GM12878 (cell line): ENCODE results near the gene HVCN1.

Experiments used
- CBX5 ChIP-seq: sonication (generic); IDR thresholded peaks from 2 replicates; pipeline ENCODE4 v1.6.1; 2016; ENCODE audit warnings: low read depth, moderate library complexity, mild to moderate bottlenecking, inconsistent platforms
- CREB1 ChIP-seq: IDR thresholded peaks from 2 replicates; pipeline ENCODE4 v1.6.1; 2012; ENCODE audit warnings: low read depth, mild to moderate bottlenecking, inconsistent platforms
- CTCF ChIP-seq, 3 experiments: IDR thresholded peaks in 2 of 3; conservative IDR thresholded peaks in 1 of 3; 2 replicates each; pipeline ENCODE4 v1.5.1; 2011; ENCODE audit warnings: low read depth in 3 of 3, low read length in 3 of 3, mild to moderate bottlenecking in 3 of 3, control low read depth in 2 of 3, moderate library complexity in 2 of 3, inconsistent platforms in 1 of 3, mixed read lengths in 1 of 3; ENCODE audit not compliant: control insufficient read depth in 2 of 3, insufficient read depth in 1 of 3; ENCODE audit errors: extremely low read depth in 1 of 3
- E2F8 ChIP-seq: fragments of 450-650 bp; IDR thresholded peaks from 2 replicates; pipeline ENCODE4 v1.6.1; 2018; ENCODE audit warnings: mild to moderate bottlenecking, low read depth, moderate library complexity; ENCODE audit not compliant: partially characterized antibody
- EZH2 ChIP-seq: IDR thresholded peaks from 2 replicates; pipeline ENCODE4 v1.6.1; 2012; ENCODE audit warnings: low read depth, mild to moderate bottlenecking, control low read depth, inconsistent platforms, low read length, borderline replicate concordance; ENCODE audit not compliant: control insufficient read depth
- FOS ChIP-seq: IDR thresholded peaks from 3 replicates; pipeline ENCODE4 v1.6.1; 2011; ENCODE audit warnings: borderline replicate concordance; ENCODE audit not compliant: insufficient read length; ENCODE audit errors: extremely low read depth
- GABPA ChIP-seq: IDR thresholded peaks from 2 replicates; pipeline ENCODE4 v1.6.1; 2014; ENCODE audit warnings: antibody characterized with exemption, low read depth, mild to moderate bottlenecking, inconsistent platforms
- HDAC6 ChIP-seq: fragments of 200-600 bp; sonication (generic); IDR thresholded peaks from one replicate; pipeline ENCODE4 v1.8.0; 2017; ENCODE audit warnings: antibody characterized with exemption; ENCODE audit not compliant: unreplicated experiment
- KDM1A ChIP-seq: fragments of 200-600 bp; sonication (generic); IDR thresholded peaks from 2 replicates; pipeline ENCODE4 v1.6.1; 2016; ENCODE audit warnings: borderline replicate concordance
- NFYB ChIP-seq: IDR thresholded peaks from 2 replicates; pipeline ENCODE4 v1.6.1; 2011; ENCODE audit warnings: low read depth, mild to moderate bottlenecking, low read length, improper control_type of control experiment, moderate library complexity; ENCODE audit not compliant: insufficient read depth
- POLR2A ChIP-seq: IDR thresholded peaks from 2 replicates; pipeline ENCODE4 v1.6.1; 2011; ENCODE audit warnings: low read depth, mild to moderate bottlenecking, low read length
- RFX5 ChIP-seq: IDR thresholded peaks from 2 replicates; pipeline ENCODE4 v1.6.1; 2011; ENCODE audit warnings: low read depth, low read length, improper control_type of control experiment
- SIX5 ChIP-seq: IDR thresholded peaks from 2 replicates; pipeline ENCODE4 v1.6.1; 2011; ENCODE audit warnings: mild to moderate bottlenecking, low read depth, low read length, moderate library complexity; ENCODE audit not compliant: severe bottlenecking
- YY1 ChIP-seq: IDR thresholded peaks from 2 replicates; pipeline ENCODE4 v1.6.1; 2011; ENCODE audit warnings: low read depth, mild to moderate bottlenecking, low read length

GRCh38 chr12:110693731-110694130 is 4.8 kb upstream of the HVCN1 start:
- no peak for TF ChIP-seq NFYB
- no peak for TF ChIP-seq YY1
- no peak for TF ChIP-seq CBX5
- no peak for TF ChIP-seq KDM1A
- no peak for TF ChIP-seq HDAC6
- TF ChIP-seq CTCF (IDR thresholded peaks at IDR 0.05 in 2 of 3, conservative IDR thresholded peaks at IDR 0.05 in 1 of 3; ENCODE audit: control insufficient read depth in 2 of 3, extremely low read depth in 1 of 3, insufficient read depth in 1 of 3, low read depth in 3 of 3, low read length in 3 of 3): no peak
- TF ChIP-seq FOS: no peak
- no peak for TF ChIP-seq GABPA
- no peak for TF ChIP-seq EZH2
- TF ChIP-seq CREB1: no peak
- no peak for TF ChIP-seq SIX5
- no peak for TF ChIP-seq RFX5
- TF ChIP-seq POLR2A: no peak
- no peak for TF ChIP-seq E2F8
